HepG2 (cell line): Measurements from ENCODE around the gene PMPCB. TPM values are rescaled to one million over a fixed set of nuclear protein-coding genes. Genes with fewer than 3 reads are reported as not detected.

Source experiments
- FOXA3 ChIP-seq: IDR thresholded peaks from 2 replicates; pipeline ENCODE4 v1.6.1; 2016; ENCODE audit warnings: missing genetic modification reagents, missing compliant biosample characterization
- KAT8 ChIP-seq: IDR thresholded peaks from 2 replicates; pipeline ENCODE4 v1.6.1; 2016; ENCODE audit warnings: missing genetic modification reagents, missing compliant biosample characterization
- SRF ChIP-seq: IDR thresholded peaks from 2 replicates; pipeline ENCODE4 v1.6.1; 2011; ENCODE audit warnings: mild to moderate bottlenecking, low read depth, low read length, moderate library complexity
- TEAD2 ChIP-seq: sonication (generic); formaldehyde crosslinking; IDR thresholded peaks from 2 replicates; pipeline ENCODE4 v1.9.0; 2021; ENCODE audit warnings: missing genetic modification reagents
- ZC3H4 ChIP-seq: sonication (generic); formaldehyde crosslinking; IDR thresholded peaks from 2 replicates; pipeline ENCODE4 v1.4.0; 2020; ENCODE audit warnings: missing genetic modification reagents, borderline replicate concordance
- ZNF660 ChIP-seq: sonication (generic); formaldehyde crosslinking; IDR thresholded peaks from 2 replicates; pipeline ENCODE4 v1.5.1; 2020; ENCODE audit warnings: mild to moderate bottlenecking, low read depth, missing genetic modification reagents, borderline replicate concordance
- ZNF747 ChIP-seq: sonication (generic); formaldehyde crosslinking; IDR thresholded peaks from 2 replicates; pipeline ENCODE4 v1.8.1; 2023; ENCODE audit warnings: missing genetic modification reagents, mild to moderate bottlenecking, borderline replicate concordance
- polyA plus RNA-seq, 8 experiments: library from polyadenylated mRNA; depleted of rRNA in 3 of 8; stranded (reverse) in 7 of 8; unstranded in 1 of 8; fragments of >200 nt; fragmentation: Illumina TruSeq in 4 of 8; extraction: Trizol in 4 of 8; gene quantifications; 2 replicates each; pipeline versions ENCODE4 v1.2.1 to v1.2.3, GENCODE V29; 2011 to 2016; ENCODE audit warnings: low read depth in 4 of 8, missing spikeins in 1 of 8, mixed read lengths in 1 of 8; ENCODE audit not compliant: insufficient read depth in 1 of 8
- total RNA-seq, 5 experiments: library from RNA; depleted of rRNA; stranded (reverse); fragments of >200 nt; fragmentation: Illumina TruSeq; extraction: Trizol; gene quantifications; 2 replicates each; pipeline ENCODE4 v1.2.3, GENCODE V29; 2016; ENCODE audit warnings: low read depth in 1 of 5
- TF ChIP-seq, protein P1 (sequence below): sonication (generic); formaldehyde crosslinking; IDR thresholded peaks from 2 replicates; pipeline ENCODE4 v1.4.0; 2020; ENCODE audit warnings: missing genetic modification reagents, borderline replicate concordance
- TF ChIP-seq, protein P2 (sequence below): sonication (generic); formaldehyde crosslinking; IDR thresholded peaks from 2 replicates; pipeline ENCODE4 v1.8.0; 2022; ENCODE audit warnings: low read depth, missing genetic modification reagents
- TF ChIP-seq, protein P3 (sequence below): sonication (generic); formaldehyde crosslinking; IDR thresholded peaks from 2 replicates; pipeline ENCODE4 v1.9.0; 2021; ENCODE audit warnings: missing genetic modification reagents, borderline replicate concordance

PMPCB gene
- total and polyA plus RNA-seq, 2 of the 13 experiments (the other 11 are each of a cell fraction or from before 2014, with no cell fraction given), result 80.8 to 124 TPM

DNA sequence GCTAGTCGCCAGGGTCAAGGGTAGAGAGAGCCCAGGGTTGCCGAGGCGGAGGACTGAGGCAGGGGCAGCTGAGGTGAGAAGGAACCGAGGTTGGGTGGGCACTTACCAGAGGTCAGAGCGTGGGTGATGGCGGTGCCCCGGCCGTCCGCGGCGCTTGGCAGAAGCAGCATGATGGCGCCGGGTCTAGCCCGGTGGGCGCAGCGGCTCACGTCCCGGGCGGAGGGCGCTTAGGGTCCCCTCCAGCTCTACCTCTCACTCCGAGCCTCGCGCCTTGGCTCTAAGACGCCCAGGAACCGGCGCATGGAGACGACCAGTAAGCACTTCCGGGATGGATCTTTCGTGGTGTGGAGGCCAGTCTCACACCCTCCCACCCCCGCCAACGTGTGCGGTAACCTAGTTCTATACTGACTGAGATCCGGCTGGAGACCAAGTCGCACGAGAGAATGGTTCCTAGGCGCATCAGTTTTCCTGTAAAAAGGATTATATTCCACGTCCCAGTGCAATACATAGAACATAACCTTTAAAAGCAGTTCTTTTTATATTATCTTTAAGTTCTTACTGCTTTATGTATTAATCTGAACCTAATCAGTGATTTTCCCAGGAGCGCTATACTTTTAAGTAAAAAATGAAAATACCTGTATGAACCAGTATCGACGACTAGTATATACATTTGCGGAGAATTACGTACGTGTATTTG lies 47.4 kb downstream of the PMPCB start, which contains the start of gene DNAJC2 (continued):
- TF ChIP-seq, protein P1, sequence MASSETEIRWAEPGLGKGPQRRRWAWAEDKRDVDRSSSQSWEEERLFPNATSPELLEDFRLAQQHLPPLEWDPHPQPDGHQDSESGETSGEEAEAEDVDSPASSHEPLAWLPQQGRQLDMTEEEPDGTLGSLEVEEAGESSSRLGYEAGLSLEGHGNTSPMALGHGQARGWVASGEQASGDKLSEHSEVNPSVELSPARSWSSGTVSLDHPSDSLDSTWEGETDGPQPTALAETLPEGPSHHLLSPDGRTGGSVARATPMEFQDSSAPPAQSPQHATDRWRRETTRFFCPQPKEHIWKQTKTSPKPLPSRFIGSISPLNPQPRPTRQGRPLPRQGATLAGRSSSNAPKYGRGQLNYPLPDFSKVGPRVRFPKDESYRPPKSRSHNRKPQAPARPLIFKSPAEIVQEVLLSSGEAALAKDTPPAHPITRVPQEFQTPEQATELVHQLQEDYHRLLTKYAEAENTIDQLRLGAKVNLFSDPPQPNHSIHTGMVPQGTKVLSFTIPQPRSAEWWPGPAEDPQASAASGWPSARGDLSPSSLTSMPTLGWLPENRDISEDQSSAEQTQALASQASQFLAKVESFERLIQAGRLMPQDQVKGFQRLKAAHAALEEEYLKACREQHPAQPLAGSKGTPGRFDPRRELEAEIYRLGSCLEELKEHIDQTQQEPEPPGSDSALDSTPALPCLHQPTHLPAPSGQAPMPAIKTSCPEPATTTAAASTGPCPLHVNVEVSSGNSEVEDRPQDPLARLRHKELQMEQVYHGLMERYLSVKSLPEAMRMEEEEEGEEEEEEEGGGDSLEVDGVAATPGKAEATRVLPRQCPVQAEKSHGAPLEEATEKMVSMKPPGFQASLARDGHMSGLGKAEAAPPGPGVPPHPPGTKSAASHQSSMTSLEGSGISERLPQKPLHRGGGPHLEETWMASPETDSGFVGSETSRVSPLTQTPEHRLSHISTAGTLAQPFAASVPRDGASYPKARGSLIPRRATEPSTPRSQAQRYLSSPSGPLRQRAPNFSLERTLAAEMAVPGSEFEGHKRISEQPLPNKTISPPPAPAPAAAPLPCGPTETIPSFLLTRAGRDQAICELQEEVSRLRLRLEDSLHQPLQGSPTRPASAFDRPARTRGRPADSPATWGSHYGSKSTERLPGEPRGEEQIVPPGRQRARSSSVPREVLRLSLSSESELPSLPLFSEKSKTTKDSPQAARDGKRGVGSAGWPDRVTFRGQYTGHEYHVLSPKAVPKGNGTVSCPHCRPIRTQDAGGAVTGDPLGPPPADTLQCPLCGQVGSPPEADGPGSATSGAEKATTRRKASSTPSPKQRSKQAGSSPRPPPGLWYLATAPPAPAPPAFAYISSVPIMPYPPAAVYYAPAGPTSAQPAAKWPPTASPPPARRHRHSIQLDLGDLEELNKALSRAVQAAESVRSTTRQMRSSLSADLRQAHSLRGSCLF (CRISPR knock-in tag), result no peak; the same call in 1 of the 2 replicates
- TF ChIP-seq, protein P2, sequence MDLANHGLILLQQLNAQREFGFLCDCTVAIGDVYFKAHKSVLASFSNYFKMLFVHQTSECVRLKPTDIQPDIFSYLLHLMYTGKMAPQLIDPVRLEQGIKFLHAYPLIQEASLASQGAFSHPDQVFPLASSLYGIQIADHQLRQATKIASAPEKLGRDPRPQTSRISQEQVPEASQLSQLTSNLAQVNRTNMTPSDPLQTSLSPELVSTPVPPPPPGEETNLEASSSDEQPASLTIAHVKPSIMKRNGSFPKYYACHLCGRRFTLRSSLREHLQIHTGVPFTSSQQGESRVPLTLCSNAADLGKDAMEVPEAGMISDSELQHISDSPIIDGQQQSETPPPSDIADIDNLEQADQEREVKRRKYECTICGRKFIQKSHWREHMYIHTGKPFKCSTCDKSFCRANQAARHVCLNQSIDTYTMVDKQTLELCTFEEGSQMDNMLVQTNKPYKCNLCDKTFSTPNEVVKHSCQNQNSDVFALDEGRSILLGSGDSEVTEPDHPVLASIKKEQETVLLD (CRISPR knock-in tag), result 0 out of 2 replicates have a peak, but pooled peaks have one; percentile 31
- TF ChIP-seq, protein P3, sequence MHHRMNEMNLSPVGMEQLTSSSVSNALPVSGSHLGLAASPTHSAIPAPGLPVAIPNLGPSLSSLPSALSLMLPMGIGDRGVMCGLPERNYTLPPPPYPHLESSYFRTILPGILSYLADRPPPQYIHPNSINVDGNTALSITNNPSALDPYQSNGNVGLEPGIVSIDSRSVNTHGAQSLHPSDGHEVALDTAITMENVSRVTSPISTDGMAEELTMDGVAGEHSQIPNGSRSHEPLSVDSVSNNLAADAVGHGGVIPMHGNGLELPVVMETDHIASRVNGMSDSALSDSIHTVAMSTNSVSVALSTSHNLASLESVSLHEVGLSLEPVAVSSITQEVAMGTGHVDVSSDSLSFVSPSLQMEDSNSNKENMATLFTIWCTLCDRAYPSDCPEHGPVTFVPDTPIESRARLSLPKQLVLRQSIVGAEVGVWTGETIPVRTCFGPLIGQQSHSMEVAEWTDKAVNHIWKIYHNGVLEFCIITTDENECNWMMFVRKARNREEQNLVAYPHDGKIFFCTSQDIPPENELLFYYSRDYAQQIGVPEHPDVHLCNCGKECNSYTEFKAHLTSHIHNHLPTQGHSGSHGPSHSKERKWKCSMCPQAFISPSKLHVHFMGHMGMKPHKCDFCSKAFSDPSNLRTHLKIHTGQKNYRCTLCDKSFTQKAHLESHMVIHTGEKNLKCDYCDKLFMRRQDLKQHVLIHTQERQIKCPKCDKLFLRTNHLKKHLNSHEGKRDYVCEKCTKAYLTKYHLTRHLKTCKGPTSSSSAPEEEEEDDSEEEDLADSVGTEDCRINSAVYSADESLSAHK, result no peak
- peak; percentile 74 for TF ChIP-seq FOXA3 (CRISPR knock-in tag)
- TF ChIP-seq ZNF660 (CRISPR knock-in tag), result no peak
- peak; percentile 99 for TF ChIP-seq KAT8 (CRISPR knock-in tag)
- no peak for TF ChIP-seq TEAD2 (CRISPR knock-in tag)
- no peak for TF ChIP-seq ZC3H4
- TF ChIP-seq SRF, result peak; percentile 77; the same call in 1 of the 2 replicates
- TF ChIP-seq ZNF747, result no peak
